Spleen (tissue), 13 donors: ENCODE measurements around the gene LGALS7. TPM values are rescaled to one million over a fixed set of nuclear protein-coding genes. Genes with fewer than 3 reads are reported as not detected.
A peak's percentile ranks its signal among the peaks of the same experiment; 100 is the strongest.
"Not testable (repeated sequence)": the region's sequence is repeated elsewhere in the genome, so short reads cannot be mapped to it uniquely, and the experiment has no call there.

Experiments
- DNase-seq: peaks from one replicate; pipeline ENCODE4 v3.0.0-alpha.2; 2020
- H3K27ac ChIP-seq, 8 donors: fragments of 200-600 bp; sonication (generic) in 7 of 8; 1 replicate in 4 of 8; 2 replicates in 4 of 8; pipeline versions ENCODE4 v1.5.0 to v1.8.0; 2016 to 2021; ENCODE audit warnings: inconsistent platforms in 4 of 8, mild to moderate bottlenecking in 4 of 8, moderate library complexity in 1 of 8
- H3K27me3 ChIP-seq, 7 donors: fragments of 200-600 bp; sonication (generic) in 6 of 7; replicated peaks in 1 of 7; 1 replicate in 4 of 7; 2 replicates in 3 of 7; pipeline versions ENCODE4 v1.5.0 to v1.8.0; 2016 to 2021; ENCODE audit warnings: inconsistent platforms in 3 of 7, mild to moderate bottlenecking in 1 of 7
- H3K36me3 ChIP-seq, 6 donors: fragments of 200-600 bp; sonication (generic) in 5 of 6; 1 replicate in 4 of 6; 2 replicates in 2 of 6; pipeline versions ENCODE4 v1.5.0 to v1.8.0; 2016 to 2021; ENCODE audit warnings: inconsistent platforms in 2 of 6
- H3K4me1 ChIP-seq, 6 donors: fragments of 200-600 bp; sonication (generic) in 5 of 6; 1 replicate in 3 of 6; 2 replicates in 3 of 6; pipeline versions ENCODE4 v1.5.0 to v1.8.0; 2016 to 2021; ENCODE audit warnings: inconsistent platforms in 3 of 6
- H3K4me3 ChIP-seq, 8 donors: fragments of 200-600 bp; sonication (generic) in 7 of 8; 1 replicate in 4 of 8; 2 replicates in 4 of 8; pipeline versions ENCODE4 v1.5.0 to v1.8.0; 2016 to 2021; ENCODE audit warnings: inconsistent platforms in 4 of 8, mild to moderate bottlenecking in 4 of 8, moderate library complexity in 2 of 8
- H3K9me3 ChIP-seq, 8 donors: fragments of 200-600 bp; sonication (generic) in 7 of 8; 1 replicate in 4 of 8; 2 replicates in 4 of 8; pipeline versions ENCODE4 v1.5.0 to v1.8.0; 2016 to 2021; ENCODE audit warnings: inconsistent platforms in 4 of 8
- CTCF ChIP-seq, 11 experiments: fragments of 200-600 bp in 7 of 11; fragments of 450-650 bp in 4 of 11; sonication (generic) in 4 of 11; IDR thresholded peaks in 8 of 11; conservative IDR thresholded peaks in 3 of 11; 1 replicate in 7 of 11; 2 replicates in 4 of 11; pipeline versions ENCODE4 v1.4.0 to v1.8.0; 2016 to 2021; ENCODE audit warnings: antibody characterized with exemption in 11 of 11, inconsistent platforms in 4 of 11, mild to moderate bottlenecking in 1 of 11
- POLR2A ChIP-seq, 3 donors: fragments of 450-650 bp; IDR thresholded peaks; one replicate each; pipeline ENCODE4 v1.5.1; 2017; ENCODE audit warnings: antibody characterized with exemption in 3 of 3, mild to moderate bottlenecking in 1 of 3
- POLR2AphosphoS5 ChIP-seq, 3 donors: sonication (generic); formaldehyde crosslinking; IDR thresholded peaks; one replicate each; pipeline ENCODE4 v1.5.1; 2017; ENCODE audit warnings: antibody characterized with exemption in 3 of 3
- WGBS, 5 donors: extraction: QIAGEN DNeasy Blood & Tissue Kit in 3 of 5; methylation state at CpG; one replicate each; pipeline versions ENCODE4 v1.1.5 to v1.1.7; 2013 to 2018; 5-methylcytosine and 5-hydroxymethylcytosine counted together
- intact Hi-C: fragments of 100-400 bp; cut with DNase I; formaldehyde crosslinking; loops from one replicate; pipeline ENCODE4 v1.15.0; 2023; ENCODE audit warnings: low total_unique reads
- long read RNA-seq, 2 donors: transcript quantifications; one replicate each; lab custom pipeline, GENCODE V29; 2026
- polyA plus RNA-seq, 3 donors: library from polyadenylated mRNA; stranded (reverse); fragments of 200-250 nt; gene quantifications; one replicate each; pipeline ENCODE4 v1.2.1, GENCODE V29; 2013
- total RNA-seq, 7 donors: library from RNA; depleted of rRNA in 3 of 7; stranded (reverse); fragments of >200 nt in 3 of 7; fragmentation: NEBNext Ultra II Directional in 4 of 7; extraction: Animal tissue kit (Norgen Biotek cat#: 25700) in 4 of 7; gene quantifications; one replicate each; pipeline versions ENCODE4 v1.1.0 to v1.2.1, GENCODE V29; 2016 to 2021
- donor health status: healthy with polysubstance abuse.
- donor health status: DM: no; HTN: no; CAD: no; lungs with moderate emphysema.
- donor health status: DM: no; HTN: no; CAD: no.
- donor health status: Bipolar disorder and iron deficiency.
- donor health status: healthy.
- donor health status: DM: no; HTN: no; CAD: no.
- donor health status: DM: yes; HTN: yes; CAD: no.

The LGALS7 gene
- total RNA-seq (1 to 10 TPM in 1 of 7 donors, not detected in 6; 4.4 TPM), polyA plus RNA-seq (1 to 10 TPM in 2 of 3 donors, under 1 TPM in 1; 0.52 to 7.4 (median 5.1) TPM)
- long read RNA-seq, donor 1, result 0 reads
- long read RNA-seq, donor 2, result 0 reads

GRCh38 chr19:38773469-38774177 lies at the start of gene LGALS7:
LGALS7 (minus strand) TSS chr19:38773517; CDS start chr19:38773492, 25 bp downstream.
- TF ChIP-seq CTCF (IDR thresholded peaks at IDR 0.05 in 8 of 11, conservative IDR thresholded peaks at IDR 0.05 in 3 of 11), result no peak
- no peak for TF ChIP-seq POLR2AphosphoS5 (IDR thresholded peaks at IDR 0.05)
- no peak for TF ChIP-seq POLR2A (IDR thresholded peaks at IDR 0.05)
- Histone ChIP-seq H3K4me3 (no peak within 1 kb of the TSS), H3K27me3 (no peaks in the 10 kb centered on the region), H3K9me3 (no peaks in the 10 kb centered on the region), H3K27ac (peak within 1 kb of the TSS in 3 of 8 donors; percentile 28 to 57 (median 44)), H3K36me3 (no peaks in the 10 kb centered on the region), H3K4me1 (peaks cover 0 to 28% (median 12%) of the 10 kb centered on the region in 6 donors)
- intact Hi-C loops, result loop anchor here (2.0 to 10.0 kb wide), 2 partner anchors 37 to 51 kb away; no protein-coding TSS in a partner anchor
- DNase-seq, result no peak
- WGBS, 5 donors, result 79 to 92% (median 82%) methylated on average over 6 to 10 of the region's 14 CpGs

- Histone ChIP-seq H3K36me3 (peaks cover 8 to 98% (median 41%) of the 10 kb centered on the region in 6 donors), H3K4me1 (peaks cover 0 to 46% (median 15%) of the 10 kb centered on the region in 6 donors)
- H3K9me3 ChIP-seq, H3K27me3 ChIP-seq, H3K4me3 ChIP-seq, H3K27ac ChIP-seq: not testable (repeated sequence)
- peak; percentile 68 for DNase-seq
- intact Hi-C loops, result loop anchor here (10.0 kb wide), 1 partner anchor 47 kb away; the partner anchor contains the start of gene LGALS7
- TF ChIP-seq POLR2AphosphoS5 (IDR thresholded peaks at IDR 0.05), result peak in 1 of 3 donors; percentile 59
- 84 to 99% (median 94%) methylated on average over 3 to 29 of the region's 29 CpGs for WGBS, 5 donors
Observed at GRCh38 chr19:38821230-38821825, 48.0 kb upstream of the LGALS7 start.

- peak overlapping the region in 3 of 8 donors; percentile 10 to 30 (median 16) for H3K27ac ChIP-seq
- no peaks in the 10 kb centered on the region for H3K27me3 ChIP-seq
- peak; percentile 51 for DNase-seq
- H3K9me3 ChIP-seq, result peaks cover 0 to 5% (median 0%) of the 10 kb centered on the region in 8 donors
- H3K36me3 ChIP-seq, result peaks cover 8 to 98% (median 56%) of the 10 kb centered on the region in 6 donors
- TF ChIP-seq CTCF (IDR thresholded peaks at IDR 0.05 in 8 of 11, conservative IDR thresholded peaks at IDR 0.05 in 3 of 11), result no peak
- no peak for TF ChIP-seq POLR2A (IDR thresholded peaks at IDR 0.05)
- no peak for TF ChIP-seq POLR2AphosphoS5 (IDR thresholded peaks at IDR 0.05)
- no peak overlapping the region for H3K4me3 ChIP-seq
- intact Hi-C loops, result no loop called here
- 81 to 91% (median 85%) methylated on average over 13 of the region's 13 CpGs for WGBS, 5 donors
- peaks cover 0 to 29% (median 7%) of the 10 kb centered on the region in 6 donors for H3K4me1 ChIP-seq
Observed at GRCh38 chr19:38819231-38819920, 46.1 kb upstream of the LGALS7 start.

GRCh38 chr19:38817081-38817480 lies 43.8 kb upstream of the LGALS7 start:
- Histone ChIP-seq H3K27me3 (no peaks in the 10 kb centered on the region), H3K4me1 (peaks cover 0 to 29% (median 7%) of the 10 kb centered on the region in 6 donors), H3K36me3 (peaks cover 8 to 84% (median 48%) of the 10 kb centered on the region in 6 donors), H3K4me3 (no peak overlapping the region), H3K9me3 (no peaks in the 10 kb centered on the region), H3K27ac (peak overlapping the region in 1 of 8 donors; percentile 17)
- TF ChIP-seq POLR2A (IDR thresholded peaks at IDR 0.05), result no peak
- TF ChIP-seq POLR2AphosphoS5 (IDR thresholded peaks at IDR 0.05), result peak in 1 of 3 donors; percentile 69
- intact Hi-C loops, result no loop called here
- peak; percentile 58 for DNase-seq
- WGBS, 5 donors, result 92 to 98% (median 94%) methylated on average over 7 to 15 of the region's 15 CpGs
